Dermis microvascular lymphatic vessel endothelial cell (primary cell): Measurements from ENCODE around the gene DIDO1. TPM values are rescaled to one million over a fixed set of nuclear protein-coding genes. Genes with fewer than 3 reads are reported as not detected.
A peak's percentile ranks its signal among the peaks of the same experiment; 100 is the strongest.

ENCODE experiments used
- DNase-seq, 2 donors: peaks; one replicate each; pipeline versions ENCODE4 v3.0.0 to v3.0.0-alpha.2; 2010; ENCODE audit warnings: low read depth in 2 of 2
- total RNA-seq: library from RNA; depleted of rRNA; stranded (reverse); fragments of >200 nt; gene quantifications from 2 replicates; pipeline ENCODE4 v1.2.1, GENCODE V29; 2014

The DIDO1 gene
- 20.4 and 29.5 TPM in 2 replicates for total RNA-seq

DNA sequence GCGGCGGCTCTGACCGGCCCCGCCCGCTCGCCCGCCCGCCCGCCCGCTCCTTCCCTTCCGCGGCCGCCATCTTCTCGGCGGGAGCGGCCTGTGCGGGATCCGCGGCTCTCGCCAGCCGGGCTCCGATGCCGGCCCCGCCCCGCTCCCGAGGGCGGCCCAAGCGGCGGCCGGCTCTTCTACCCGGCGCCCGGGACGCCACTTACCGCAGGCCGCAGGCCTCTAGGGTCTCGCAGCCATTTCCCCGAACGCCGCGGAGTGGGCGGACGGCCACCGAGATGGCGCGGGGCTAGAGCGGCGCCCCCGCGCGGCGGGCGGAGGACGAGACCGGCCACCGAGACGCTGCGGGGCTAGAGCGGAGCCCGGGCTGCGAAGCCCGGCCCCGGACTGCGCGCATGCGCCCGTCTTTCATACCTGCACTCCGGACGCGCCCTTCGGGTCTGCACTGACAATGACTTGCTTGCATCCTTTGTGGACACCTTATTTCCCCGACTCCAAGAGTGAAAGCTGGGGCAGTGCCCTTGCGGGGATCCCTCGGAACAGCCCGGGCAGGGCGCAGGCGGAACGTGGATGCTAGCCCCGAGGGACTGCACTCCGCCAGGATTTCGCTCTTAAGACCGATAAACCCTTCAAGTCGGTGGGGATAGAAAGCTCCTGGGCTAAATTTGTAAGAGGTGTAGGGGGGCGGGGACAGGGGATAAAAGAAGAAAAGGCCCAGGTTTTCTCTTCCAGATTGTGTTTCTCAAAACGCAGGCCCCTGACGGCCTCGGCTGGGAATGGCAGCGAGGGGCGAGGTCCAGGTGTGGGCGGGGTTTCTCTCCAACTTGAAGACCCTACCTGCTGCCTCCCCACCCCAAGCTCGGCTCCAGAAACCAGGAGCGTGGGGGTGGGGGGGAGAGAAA lies at the start of gene DIDO1:
Gene DIDO1 (minus strand): TSS at position 277 of the 899 bp plus-strand sequence.
- peak; percentile 68 to 89 for DNase-seq

DNA sequence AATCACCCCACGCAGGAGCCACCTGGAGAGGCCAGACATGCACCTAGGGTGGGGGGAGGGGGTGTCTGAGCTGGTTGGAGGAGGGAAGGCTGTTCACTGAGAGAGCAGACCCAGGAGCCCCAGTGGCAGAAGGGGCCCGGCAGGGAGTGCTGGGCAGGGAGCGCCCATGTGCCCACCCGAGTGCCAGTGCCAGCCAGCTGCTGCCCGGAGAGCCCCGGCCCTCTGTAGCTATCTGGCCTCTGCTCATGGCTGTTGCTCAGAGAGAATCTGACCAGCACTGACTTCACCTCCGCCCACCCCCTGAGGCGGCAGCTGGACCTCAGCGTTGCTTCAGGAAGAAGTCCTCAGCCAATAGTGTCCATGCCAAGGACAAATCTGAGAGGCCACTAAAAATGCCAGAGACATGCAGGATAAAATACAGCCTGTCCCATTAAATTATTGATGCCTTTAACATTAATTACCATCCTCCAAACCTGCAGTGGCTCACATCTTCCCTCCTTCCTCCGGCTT lies 49.0 kb upstream of the DIDO1 start:
- no peak for DNase-seq

DNA sequence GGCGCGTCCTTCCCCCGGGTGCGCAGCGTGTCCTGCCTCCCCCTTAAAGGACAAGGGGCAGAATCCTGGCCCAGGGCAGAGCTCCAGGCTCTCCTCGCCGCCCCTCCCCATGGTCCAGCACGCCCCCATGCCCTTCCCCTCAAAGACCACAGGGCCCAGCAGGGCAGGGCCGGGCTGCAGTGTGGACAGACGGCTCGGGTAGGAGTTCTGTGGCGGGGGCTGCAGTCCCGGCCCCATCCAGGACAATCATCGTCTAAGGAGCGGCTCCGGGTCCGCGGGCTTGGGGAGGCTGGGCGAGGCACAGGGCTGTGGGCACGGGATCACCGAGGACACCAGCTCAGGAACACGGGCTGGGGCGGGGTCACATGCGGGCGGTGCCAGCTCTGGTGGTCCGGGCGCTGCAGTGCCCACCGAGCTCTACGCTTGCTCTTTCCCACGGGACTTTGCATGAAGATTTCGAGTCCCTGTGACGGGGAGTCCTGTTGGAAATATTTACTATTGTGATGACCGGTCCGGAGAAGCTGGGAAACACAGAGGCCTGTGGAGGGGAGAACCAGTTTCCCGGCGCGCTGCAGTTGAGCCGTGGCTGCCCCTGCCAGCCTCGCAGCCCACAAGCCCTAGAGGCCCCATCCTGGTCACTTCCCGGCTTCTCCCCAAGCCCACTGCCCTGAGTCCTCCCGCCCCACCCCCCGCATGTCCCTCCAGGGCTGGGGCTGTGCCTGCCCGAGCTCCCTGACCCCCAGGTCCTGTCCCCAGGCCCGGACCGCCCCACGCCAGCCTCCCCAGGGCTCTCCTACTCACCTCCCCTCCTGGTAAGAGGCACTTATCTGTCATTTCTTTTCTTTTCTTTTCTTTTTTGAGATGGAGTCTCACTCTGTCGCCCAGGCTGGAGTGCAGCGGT lies 46.8 kb upstream of the DIDO1 start:
- DNase-seq: no peak

DNA sequence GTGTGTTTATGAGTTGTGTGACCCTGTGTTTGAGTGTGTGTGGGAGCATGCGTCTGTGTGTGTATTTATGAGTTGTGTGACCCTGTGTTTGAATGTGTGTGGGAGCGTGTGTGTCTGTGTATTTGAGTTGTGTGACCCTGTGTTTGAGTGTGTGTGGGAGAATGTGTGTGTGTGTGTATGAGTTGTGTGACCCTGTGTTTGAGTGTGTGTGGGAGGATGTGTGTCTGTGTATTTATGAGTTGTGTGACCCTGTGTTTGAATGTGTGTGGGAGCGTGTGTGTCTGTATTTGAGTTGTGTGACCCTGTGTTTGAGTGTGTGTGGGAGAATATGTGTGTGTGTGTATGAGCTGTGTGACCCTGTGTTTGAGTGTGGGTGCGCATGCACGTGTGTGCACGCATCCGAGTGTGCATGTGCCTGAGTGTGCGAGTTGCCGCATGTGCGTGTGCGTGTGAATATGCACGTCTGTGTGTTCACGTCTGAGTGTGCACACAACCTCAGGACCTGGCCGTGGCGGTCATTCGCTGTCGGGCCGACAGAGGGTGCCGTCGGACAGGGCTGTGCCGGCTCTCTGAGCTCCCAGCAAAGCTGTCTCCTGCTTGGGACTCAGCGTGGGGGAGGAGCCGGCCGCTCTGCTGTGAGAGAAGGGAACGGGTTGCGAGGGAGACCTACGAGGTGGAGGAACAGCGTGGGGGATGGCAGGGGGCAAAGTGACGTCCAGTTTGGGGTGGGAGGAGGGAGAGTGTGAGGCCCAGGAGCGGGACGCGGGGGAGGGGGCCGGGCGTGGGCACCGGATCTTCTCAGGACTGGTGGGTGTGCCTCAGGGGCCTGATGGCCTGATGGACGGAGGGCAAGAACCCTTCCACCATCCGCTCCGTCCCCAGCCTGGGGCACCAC lies 45.9 kb upstream of the DIDO1 start:
- DNase-seq: peak; percentile 50 to 81

DNA sequence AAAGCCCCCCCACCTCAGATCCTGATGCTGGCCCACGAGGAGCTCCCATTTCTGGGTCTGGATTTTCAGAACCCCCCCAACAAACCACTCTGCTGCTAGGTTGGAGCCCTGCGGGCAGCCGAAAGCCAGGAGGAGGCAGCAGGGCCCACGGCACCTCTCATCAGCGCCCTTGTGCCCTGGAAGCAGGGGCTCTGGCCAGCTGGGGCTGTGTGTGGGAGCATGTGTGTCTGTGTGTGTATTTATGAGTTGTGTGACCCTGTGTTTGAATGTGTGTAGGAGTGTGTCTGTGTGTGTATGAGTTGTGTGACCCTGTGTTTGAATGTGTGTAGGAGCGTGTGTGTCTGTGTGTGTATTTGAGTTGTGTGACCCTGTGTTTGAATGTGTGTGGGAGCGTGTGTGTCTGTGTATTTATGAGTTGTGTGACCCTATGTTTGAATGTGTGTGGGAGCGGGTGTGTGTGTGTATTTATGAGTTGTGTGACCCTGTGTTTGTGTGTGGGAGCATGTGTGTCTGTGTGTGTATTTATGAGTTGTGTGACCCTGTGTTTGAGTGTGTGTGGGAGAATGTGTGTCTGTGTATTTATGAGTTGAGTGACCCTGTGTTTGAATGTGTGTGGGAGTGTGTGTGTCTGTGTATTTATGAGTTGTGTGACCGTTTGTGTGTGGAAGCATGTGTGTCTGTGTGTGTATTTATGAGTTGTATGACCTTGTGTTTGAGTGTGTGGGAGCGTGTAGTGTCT lies 45.1 kb upstream of the DIDO1 start:
- DNase-seq: no peak

DNA sequence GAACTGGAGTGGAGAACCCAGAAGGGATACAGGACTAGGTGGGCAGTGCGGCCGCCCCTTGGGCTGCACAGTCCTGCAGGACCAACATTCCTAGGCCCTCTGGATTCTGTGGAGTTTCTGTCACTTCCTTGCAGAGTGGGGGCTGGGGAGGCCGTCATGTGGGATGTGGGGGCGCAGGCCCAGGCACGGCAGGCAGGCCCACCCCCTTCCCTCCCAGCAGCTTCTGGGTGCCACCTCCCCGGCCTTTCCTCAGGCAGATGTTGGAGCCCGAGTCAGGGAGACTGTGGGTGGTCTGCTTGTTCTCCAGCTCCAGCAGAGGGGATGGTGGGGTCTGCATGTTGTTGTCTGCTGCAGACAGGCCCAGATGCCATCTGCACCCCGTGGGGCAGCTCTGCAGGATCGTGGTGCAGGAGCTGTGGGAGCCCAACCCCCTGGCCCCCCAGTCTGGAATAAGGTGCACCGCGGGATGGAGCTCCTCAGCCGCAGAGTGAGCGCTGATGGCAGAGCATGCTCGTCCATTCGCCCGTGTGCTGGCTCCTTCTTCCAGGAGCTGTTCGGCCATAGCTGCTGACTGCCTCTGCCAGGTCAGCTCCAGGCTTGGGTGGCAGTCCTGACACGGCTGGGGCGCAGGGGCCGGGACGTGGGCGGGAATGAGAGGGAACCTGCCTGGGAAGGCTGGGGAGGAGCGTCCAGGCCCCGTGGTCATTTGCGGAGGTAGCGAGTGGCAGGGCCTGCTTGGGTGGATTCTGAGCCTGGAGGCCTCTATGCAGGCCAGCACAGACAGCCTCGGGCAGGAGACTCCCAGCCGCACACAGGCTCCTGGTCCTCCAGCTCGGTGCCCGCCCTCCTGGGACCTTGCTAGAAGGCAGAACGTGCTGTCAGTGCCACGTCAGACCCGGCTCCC lies 44.3 kb upstream of the DIDO1 start:
- DNase-seq: no peak

DNA sequence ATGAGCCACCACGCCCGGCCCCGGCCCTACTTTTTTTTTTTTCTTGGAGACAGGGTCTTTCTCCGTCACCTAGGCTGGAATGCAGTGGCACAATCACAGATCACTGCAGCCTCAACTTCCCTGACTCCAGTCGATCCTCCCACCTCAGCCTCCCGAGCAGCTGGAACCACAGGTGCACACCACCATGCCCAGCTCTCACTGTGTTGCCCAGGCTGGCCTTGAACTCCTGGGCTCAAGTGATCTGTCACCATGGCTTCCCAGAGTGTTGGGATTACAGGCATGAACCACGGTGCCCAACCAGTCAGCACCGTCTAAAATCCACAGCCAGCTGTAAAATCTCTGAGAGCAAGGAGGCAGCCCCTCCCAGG lies 43.6 kb upstream of the DIDO1 start:
- no peak for DNase-seq

DNA sequence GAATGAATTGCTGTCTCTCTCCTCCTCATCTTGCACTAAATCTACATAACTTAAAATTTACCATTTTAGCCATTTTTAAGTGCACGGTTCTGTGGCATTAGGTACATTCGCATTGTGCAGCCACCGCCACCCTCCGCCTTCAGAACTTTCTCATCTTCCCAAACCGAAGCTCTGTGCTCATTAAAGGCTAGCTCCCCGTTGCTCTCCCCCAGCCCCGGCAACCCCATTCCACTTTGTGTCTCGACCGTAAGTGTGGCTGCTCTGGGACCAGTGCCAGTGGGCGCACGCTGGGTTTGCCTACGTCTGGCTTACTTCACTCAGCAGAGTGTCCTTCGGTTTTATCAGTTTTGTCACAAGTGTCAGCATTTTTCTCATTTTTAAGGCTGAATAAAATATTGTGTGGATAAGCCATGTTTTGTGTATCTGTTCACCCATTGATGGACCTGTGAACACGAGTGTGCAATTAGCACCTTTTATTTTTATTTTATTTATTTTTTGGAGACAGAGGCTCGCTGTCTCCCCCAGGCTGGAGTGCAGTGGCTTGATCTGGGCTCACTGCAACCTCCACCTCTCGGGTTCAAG lies 43.0 kb upstream of the DIDO1 start:
- DNase-seq: no peak

DNA sequence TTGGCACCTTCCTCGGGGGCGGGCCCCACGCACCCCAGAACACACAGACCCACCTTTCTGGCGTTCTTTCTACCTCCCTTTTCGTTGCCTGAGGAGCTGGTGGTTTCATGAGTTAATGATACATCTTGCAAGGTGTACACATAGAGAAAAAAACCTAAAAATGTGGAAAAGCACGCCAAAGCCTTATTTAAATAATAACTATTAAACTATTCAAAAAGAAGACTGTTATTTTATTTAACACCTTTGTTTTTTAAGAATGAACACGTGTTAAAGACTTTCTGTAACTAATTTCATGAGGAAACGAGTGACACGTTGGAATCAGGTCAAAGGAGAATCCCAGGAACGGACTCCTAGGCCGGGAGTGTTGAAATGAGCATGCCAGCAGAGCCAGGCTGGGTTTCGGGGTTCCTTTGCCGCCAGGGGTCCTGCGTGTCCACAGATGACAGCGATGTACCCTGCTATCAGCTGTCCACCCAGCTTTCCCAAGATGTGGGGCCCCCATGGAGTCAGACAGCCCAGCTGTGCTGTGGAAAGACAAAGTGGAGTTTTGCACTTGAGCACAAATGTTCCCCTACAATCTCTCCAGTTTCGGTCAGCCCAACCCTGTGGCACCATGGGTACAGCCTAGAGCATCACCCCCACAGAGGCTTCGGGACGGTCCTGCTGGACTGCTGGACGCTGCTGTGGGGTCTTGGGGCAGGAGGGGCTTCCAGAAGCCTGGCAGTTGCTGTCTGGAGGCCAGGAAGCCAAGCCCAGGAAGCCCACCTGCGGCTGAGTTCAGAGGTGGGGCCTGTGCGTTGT lies 42.3 kb upstream of the DIDO1 start:
- DNase-seq: no peak

DNA sequence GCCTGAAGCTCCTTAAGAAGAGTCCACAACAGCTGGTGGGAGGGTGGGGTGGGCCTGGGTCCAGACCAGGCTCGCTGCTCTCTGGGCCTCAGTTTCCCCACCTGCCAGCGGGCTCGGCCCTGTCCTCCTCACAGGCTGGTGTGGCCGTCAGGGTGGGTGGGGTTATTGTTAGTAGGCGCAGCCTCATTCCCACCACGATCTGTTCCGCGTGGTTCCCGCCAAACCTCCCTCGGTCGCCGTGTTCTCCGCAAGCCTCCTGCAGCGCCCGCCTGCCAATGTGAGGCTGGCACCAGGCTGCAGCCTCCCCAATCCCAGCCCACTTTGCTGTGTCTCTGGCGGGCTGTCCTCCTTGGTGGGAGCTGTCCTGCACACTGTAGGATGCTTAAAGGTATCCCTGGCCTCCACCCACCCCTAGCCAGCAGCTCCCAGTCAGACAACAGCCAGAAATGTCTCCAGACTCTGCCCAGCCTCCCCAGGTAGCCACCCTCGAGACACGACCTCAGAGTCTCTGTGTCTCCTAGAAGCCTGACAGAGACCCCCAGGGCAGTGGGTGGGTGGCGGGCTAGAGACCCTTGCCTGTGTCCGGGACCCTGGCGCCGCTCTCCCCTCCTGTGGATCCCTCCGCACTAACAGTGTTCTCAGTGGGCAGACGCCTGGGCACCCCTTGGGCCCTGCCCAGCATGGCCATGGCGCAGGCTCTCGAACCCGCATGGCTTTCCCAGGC lies 41.5 kb upstream of the DIDO1 start:
- DNase-seq: no peak

DNA sequence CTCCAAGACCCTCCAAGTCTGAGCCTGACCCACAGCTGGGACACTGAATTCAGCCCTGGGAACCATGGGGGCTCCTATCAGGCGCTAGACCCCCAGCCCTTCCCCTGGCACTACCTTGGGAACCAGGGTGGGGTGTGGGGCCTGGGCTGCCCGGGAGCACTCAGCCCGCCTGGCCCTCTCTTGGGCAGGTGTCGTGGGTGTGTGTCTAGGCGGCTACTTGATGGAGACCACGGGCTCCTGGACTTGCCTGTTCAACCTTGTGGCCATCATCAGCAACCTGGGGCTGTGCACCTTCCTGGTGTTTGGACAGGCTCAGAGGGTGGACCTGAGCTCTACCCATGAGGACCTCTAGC lies 40.8 kb upstream of the DIDO1 start:
- no peak for DNase-seq

DNA sequence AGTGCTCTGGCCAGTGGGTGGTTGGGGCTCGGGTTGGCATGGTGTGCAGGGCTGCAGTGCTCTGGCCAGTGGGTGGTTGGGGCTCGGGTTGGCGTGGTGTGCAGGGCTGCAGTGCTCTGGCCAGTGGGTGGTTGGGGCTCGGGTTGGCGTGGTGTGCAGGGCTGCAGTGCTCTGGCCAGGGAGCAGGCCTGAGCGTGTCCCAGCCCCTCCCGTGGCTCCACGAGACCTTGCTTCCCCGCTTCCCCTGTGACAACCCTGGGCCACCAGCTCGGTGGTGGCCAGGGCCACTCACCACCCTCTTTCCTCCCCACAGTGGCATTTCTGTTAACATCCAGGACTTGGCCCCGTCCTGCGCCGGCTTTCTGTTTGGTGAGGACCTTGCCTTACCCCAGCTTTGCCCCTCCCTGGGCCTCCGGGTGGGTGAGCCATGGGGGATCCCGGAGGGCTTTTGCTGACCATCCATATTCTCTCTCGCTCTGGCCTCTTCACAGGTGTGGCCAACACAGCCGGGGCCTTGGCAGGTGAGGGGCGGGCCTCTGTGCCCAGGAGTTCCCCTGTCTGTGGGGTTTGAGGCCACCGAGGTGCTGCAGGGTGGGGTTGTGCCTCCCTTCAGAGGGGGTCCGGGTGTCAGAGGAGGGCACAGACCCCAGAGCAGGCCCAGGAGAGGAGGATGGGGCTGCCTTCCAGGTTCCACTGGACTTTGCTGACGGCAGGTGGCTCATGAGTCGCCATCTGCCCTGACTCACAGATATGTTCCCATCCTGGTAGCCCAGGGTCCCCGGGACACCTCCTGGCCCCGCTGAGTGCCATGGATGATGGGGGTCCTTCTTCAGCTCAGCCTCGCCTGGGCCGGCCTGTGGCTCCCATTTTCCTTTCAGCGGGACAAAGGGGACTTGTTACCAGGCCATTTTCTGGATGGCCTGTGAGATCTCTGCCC lies 40.2 kb upstream of the DIDO1 start:
- DNase-seq: no peak

DNA sequence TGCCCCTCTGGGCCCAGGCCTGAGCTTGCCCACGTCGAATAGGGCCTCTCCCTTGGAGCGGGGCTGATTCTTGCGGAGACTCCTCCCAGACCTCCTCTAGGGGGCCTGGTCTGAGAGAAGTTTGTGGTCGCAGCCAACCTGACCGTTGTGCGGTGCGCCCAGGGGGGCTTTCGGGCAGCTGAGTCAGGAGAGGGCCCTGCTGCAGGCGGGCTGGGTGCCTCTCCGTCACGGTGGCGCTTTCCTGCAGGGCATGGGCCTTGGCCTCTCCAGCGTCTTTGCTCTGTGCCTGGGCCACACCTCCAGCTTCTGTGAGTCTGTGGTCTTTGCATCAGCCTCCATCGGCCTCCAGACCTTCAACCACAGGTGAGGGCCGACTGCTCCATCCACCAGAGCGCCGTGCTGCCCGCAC lies 39.1 kb upstream of the DIDO1 start:
- no peak for DNase-seq

DNA sequence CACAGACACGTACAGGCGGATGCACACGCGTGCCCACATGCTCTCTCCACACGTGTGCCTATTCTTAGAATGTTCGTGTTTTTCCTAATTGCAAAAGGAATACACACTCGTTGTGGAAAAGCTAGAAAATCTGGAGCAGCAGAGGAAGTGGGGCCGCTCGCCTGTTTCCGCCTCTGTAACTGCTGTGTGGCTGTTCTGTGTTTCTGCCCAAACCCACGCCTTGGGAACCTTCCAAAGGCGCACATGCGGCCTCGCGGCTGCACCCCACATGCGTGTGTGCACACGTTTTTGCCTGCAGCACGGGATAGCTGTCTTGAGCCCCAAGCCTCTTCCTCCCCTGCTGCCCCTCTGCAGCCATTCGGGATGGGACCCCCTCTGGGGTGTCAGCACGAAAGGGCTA lies 38.4 kb upstream of the DIDO1 start:
- no peak for DNase-seq

DNA sequence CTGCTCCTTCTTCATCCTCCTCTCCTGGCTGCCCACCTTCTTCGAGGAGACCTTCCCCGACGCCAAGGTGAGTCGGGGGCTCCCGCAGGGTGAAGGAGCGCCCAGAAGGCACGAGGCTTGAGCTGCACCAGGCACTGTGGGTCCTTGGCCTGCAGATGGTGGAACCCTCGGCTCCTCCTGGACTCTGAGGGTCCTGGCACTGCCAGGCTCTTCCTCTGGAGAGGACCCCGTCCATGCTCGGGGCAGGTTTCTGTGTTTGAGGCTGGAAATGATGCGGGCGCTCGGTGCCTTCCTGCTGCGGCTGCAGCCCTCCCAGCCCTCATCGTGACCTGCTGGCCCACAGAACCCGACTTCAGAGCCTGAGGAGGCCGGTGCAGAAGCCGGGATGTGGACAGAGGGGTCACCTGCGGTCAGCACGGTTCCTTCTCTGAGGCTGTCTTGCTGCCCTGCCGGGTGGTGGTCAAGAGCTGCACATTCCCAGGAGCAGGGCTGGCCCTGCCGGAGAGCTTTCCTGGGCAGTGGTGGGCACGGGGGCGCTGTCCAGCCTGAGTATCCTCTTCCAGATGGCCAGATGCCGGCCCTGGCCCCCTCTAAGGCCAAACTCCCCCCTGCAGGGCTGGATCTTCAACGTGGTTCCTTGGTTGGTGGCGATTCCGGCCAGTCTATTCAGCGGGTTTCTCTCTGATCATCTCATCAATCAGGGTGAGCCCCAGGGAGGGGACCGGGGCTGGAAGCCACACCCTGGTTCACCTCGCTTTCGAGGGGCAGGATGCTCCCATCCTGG lies 37.5 kb upstream of the DIDO1 start:
- DNase-seq: no peak
